Ishikawa (cell line): ENCODE measurements around the gene NSMF.

ENCODE experiments used
- CEBPB ChIP-seq: IDR thresholded peaks from 2 replicates; pipeline ENCODE4 v1.6.1; 2012
- CREB1 ChIP-seq: IDR thresholded peaks from 2 replicates; pipeline ENCODE4 v1.6.1; 2012; ENCODE audit warnings: low read depth
- EGR1 ChIP-seq: IDR thresholded peaks from 2 replicates; pipeline ENCODE4 v1.6.1; 2012
- EP300 ChIP-seq: IDR thresholded peaks from 2 replicates; pipeline ENCODE4 v1.6.1; 2012; ENCODE audit warnings: borderline replicate concordance
- FOXM1 ChIP-seq: IDR thresholded peaks from 2 replicates; pipeline ENCODE4 v1.6.1; 2012; ENCODE audit warnings: low read depth, borderline replicate concordance
- MAX ChIP-seq: IDR thresholded peaks from 2 replicates; pipeline ENCODE4 v1.6.1; 2012
- NFIC ChIP-seq: IDR thresholded peaks from 2 replicates; pipeline ENCODE4 v1.6.1; 2012
- RAD21 ChIP-seq: IDR thresholded peaks from 2 replicates; pipeline ENCODE4 v1.6.1; 2012; ENCODE audit warnings: low read depth
- TAF1 ChIP-seq: IDR thresholded peaks from 2 replicates; pipeline ENCODE4 v1.6.1; 2012; ENCODE audit warnings: low read depth, mild to moderate bottlenecking
- TCF12 ChIP-seq: IDR thresholded peaks from 2 replicates; pipeline ENCODE4 v1.6.1; 2012; ENCODE audit warnings: low read depth
- TEAD4 ChIP-seq: IDR thresholded peaks from 2 replicates; pipeline ENCODE4 v1.6.1; 2012
- YY1 ChIP-seq: IDR thresholded peaks from 2 replicates; pipeline ENCODE4 v1.6.1; 2012; ENCODE audit warnings: low read depth
- ZBTB7A ChIP-seq: IDR thresholded peaks from 2 replicates; pipeline ENCODE4 v1.6.1; 2012; ENCODE audit warnings: low read depth
- TF ChIP-seq, protein P1 (sequence below): IDR thresholded peaks from 2 replicates; pipeline ENCODE4 v1.6.1; 2012; ENCODE audit warnings: low read depth, mild to moderate bottlenecking
- TF ChIP-seq, protein P2 (sequence below): IDR thresholded peaks from 2 replicates; pipeline ENCODE4 v1.6.1; 2012

NSMF gene

GRCh38 chr9:137462986-137463930 is 4.1 kb upstream of the NSMF start:
- TF ChIP-seq TAF1, result no peak

- TF ChIP-seq TAF1, result no peak
- TF ChIP-seq, protein P1, sequence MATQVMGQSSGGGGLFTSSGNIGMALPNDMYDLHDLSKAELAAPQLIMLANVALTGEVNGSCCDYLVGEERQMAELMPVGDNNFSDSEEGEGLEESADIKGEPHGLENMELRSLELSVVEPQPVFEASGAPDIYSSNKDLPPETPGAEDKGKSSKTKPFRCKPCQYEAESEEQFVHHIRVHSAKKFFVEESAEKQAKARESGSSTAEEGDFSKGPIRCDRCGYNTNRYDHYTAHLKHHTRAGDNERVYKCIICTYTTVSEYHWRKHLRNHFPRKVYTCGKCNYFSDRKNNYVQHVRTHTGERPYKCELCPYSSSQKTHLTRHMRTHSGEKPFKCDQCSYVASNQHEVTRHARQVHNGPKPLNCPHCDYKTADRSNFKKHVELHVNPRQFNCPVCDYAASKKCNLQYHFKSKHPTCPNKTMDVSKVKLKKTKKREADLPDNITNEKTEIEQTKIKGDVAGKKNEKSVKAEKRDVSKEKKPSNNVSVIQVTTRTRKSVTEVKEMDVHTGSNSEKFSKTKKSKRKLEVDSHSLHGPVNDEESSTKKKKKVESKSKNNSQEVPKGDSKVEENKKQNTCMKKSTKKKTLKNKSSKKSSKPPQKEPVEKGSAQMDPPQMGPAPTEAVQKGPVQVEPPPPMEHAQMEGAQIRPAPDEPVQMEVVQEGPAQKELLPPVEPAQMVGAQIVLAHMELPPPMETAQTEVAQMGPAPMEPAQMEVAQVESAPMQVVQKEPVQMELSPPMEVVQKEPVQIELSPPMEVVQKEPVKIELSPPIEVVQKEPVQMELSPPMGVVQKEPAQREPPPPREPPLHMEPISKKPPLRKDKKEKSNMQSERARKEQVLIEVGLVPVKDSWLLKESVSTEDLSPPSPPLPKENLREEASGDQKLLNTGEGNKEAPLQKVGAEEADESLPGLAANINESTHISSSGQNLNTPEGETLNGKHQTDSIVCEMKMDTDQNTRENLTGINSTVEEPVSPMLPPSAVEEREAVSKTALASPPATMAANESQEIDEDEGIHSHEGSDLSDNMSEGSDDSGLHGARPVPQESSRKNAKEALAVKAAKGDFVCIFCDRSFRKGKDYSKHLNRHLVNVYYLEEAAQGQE, result no peak
- no peak for TF ChIP-seq MAX
- no peak for TF ChIP-seq TCF12
- no peak for TF ChIP-seq CEBPB
- TF ChIP-seq, protein P2, sequence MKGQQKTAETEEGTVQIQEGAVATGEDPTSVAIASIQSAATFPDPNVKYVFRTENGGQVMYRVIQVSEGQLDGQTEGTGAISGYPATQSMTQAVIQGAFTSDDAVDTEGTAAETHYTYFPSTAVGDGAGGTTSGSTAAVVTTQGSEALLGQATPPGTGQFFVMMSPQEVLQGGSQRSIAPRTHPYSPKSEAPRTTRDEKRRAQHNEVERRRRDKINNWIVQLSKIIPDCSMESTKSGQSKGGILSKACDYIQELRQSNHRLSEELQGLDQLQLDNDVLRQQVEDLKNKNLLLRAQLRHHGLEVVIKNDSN, result no peak
- no peak for TF ChIP-seq ZBTB7A
Measured at GRCh38 chr9:137462396-137462985, 3.4 kb upstream of the NSMF start.

DNA sequence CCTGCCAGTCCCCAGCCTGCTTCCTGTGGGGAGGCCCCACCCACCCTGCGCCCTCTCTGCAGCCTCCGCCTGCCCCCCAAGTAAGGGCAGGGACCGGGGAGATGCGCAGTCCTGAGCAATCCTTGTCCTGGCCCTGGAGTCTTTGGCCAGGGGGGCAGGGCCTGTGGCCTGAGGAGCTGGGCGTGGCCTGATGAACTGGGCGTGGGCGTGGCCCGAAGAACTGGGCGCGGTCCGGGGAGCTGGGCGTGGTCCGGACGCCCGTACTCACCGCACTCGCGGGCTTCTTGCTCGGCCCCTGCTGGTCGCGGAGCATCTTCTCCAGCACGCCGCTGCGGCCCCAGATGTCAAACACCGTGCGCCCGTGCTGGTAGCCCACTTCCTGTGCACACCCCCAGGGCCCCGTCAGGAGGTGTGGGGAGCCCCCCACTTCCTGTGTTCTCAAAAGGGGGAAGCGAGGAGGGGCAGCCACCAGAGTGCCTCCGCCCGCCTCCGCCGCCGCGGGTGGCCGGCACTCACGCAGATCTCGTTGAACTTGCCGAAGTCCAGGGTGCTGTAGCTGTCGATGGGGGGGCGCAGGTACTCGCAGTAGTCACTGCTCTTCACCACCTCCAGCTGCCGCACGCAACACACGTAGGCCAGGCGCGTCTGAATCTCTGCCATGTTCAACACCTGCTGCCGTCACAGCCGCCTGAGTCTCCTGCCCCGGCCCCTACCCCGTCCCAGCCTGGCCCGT is 2.7 kb upstream of the NSMF start:
- TF ChIP-seq EGR1 (0 out of 2 replicates have a peak, but pooled peaks have one; percentile 39), TAF1 (no peak)

DNA sequence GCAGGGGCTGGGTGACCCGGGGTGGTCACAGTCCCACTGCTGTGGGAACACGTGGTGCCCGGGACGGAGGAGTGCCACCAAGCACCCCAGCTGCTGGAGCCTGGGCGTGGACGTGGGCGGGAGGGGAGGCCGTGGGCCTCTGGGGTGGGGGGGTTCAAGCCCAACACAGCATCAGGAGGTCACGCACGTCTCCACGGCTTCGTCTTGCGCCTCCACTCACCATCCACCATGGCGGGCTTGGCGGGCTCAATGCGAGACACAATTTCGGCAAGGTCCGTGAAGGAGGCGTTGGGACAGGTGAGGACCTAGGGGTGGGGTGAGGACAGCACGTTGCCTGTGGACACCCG is 2.2 kb upstream of the NSMF start:
- TF ChIP-seq, protein P1, result no peak
- no peak for TF ChIP-seq TEAD4
- no peak for TF ChIP-seq CEBPB
- TF ChIP-seq, protein P2, result no peak
- no peak for TF ChIP-seq EP300
- TF ChIP-seq RAD21, result no peak
- no peak for TF ChIP-seq YY1
- no peak for TF ChIP-seq ZBTB7A
- TF ChIP-seq EGR1, result no peak
- no peak for TF ChIP-seq FOXM1
- TF ChIP-seq NFIC, result no peak
- TF ChIP-seq MAX, result no peak

DNA sequence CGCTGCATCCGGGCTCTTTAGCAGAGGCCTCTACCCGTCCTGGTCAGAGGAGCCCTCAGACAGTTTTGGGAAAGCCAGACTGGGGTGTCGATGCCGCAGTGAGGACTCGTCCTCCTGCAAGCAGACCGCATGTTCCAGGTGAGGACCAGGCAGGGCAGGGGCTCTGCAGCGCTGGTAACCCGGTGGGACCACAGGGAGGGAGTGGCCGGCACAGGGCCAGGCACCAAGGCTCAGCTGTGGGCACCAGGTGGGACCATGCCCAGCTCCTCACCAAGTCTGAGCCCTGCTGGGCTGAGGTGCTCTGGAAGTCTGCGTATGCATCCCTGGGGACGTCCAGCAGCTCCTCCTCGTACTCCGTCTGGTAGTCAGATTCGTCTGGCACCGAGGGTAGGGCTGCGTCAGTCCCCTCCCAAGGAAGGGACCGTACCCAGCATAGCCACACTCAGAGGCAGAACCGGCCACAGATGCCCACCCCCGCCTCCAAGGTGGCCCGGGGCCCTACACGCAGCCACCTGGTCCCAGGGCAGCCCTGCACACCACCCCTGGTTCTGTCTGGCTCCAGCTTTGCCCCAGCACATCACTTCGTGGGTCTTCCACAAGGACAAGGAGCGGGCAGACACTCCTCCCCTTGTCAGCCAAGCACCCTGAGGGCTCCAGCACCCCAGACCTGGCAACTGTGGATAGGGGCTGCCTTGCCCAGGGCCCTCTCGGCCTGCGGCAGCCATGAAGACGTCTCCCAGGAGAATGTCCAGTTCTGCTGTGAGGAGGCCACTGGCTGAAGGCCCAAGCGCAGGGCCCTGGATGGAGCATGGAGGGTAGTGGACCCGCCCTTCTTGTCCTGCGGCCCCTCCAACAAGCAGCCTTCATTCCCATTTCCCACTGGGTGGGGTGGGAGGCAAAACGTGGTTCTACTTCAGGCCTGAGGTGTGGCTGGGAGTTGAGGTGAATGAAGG is 1.5 kb upstream of the NSMF start:
- no peak for TF ChIP-seq TEAD4
- TF ChIP-seq CEBPB, result no peak
- TF ChIP-seq ZBTB7A, result no peak
- TF ChIP-seq NFIC, result no peak
- TF ChIP-seq TCF12, result no peak
- no peak for TF ChIP-seq TAF1
- no peak for TF ChIP-seq FOXM1
- no peak for TF ChIP-seq RAD21
- no peak for TF ChIP-seq CREB1
